Upper lobe of left lung (tissue), 4 donors: Measurements from ENCODE around the gene TMEM218.

Source experiments
- EP300 ChIP-seq, 4 donors: sonication (generic); formaldehyde crosslinking; IDR thresholded peaks; one replicate each; pipeline ENCODE4 v1.5.1; 2017; ENCODE audit warnings: antibody characterized with exemption in 4 of 4, control low read depth in 2 of 4
- POLR2A ChIP-seq, 4 donors: fragments of 450-650 bp; IDR thresholded peaks; one replicate each; pipeline ENCODE4 v1.5.1; 2016 to 2017; ENCODE audit warnings: antibody characterized with exemption in 4 of 4, mild to moderate bottlenecking in 2 of 4

GRCh38 chr11:125101596-125101995, 9.8 kb downstream of the TMEM218 start:
- TF ChIP-seq EP300 (IDR thresholded peaks at IDR 0.05) (no peak), POLR2A (IDR thresholded peaks at IDR 0.05) (no peak)
